Midbrain (tissue), 1 donor: Measurements from ENCODE around the gene GOLPH3.
"Not testable (repeated sequence)": the region's sequence is repeated elsewhere in the genome, so short reads cannot be mapped to it uniquely, and the experiment has no call there.

Experiments
- DNase-seq: peaks from one replicate; lab custom pipeline; 2025; lab: John Stamatoyannopoulos, UW

Gene GOLPH3

GRCh38 chr5:32135086-32135485, 39.0 kb downstream of the GOLPH3 start:
- DNase-seq, result no peak

- DNase-seq, result no peak
These were observed 41.4 kb downstream of the GOLPH3 start for GRCh38 chr5:32132757-32133156.

- no peak for DNase-seq
These were observed 42.5 kb downstream of the GOLPH3 start for GRCh38 chr5:32131604-32132003.

- DNase-seq, result no peak
These were observed 43.3 kb downstream of the GOLPH3 start for GRCh38 chr5:32130865-32131264.

GRCh38 chr5:32129074-32129598, 45.0 kb downstream of the GOLPH3 start:
- DNase-seq, result no peak

GRCh38 chr5:32127711-32128110, 46.4 kb downstream of the GOLPH3 start:
- no peak for DNase-seq

- no peak for DNase-seq
These were observed 47.4 kb downstream of the GOLPH3 start for GRCh38 chr5:32126691-32127090.

- DNase-seq, result no peak
These were observed 50.0 kb downstream of the GOLPH3 start for GRCh38 chr5:32123889-32124676.

- DNase-seq, result peak; percentile 4
These were observed 50.9 kb downstream of the GOLPH3 start for GRCh38 chr5:32123058-32123805.

- DNase-seq, result not testable (repeated sequence)
These were observed 55.2 kb downstream of the GOLPH3 start for GRCh38 chr5:32118922-32119321.

- no peak for DNase-seq
These were observed 57.4 kb downstream of the GOLPH3 start for GRCh38 chr5:32116574-32117313.

- DNase-seq, result no peak
These were observed 58.1 kb downstream of the GOLPH3 start for GRCh38 chr5:32115985-32116384.

GRCh38 chr5:32110111-32110696, 63.9 kb downstream of the GOLPH3 start:
- DNase-seq, result peak; percentile 17

- DNase-seq, result no peak
These were observed 64.9 kb downstream of the GOLPH3 start for GRCh38 chr5:32109236-32109635.

GRCh38 chr5:32108167-32108566, 66.0 kb downstream of the GOLPH3 start:
- DNase-seq, result no peak

- DNase-seq, result no peak
These were observed 66.8 kb downstream of the GOLPH3 start for GRCh38 chr5:32107291-32107690.

- no peak for DNase-seq
These were observed 70.6 kb downstream of the GOLPH3 start for GRCh38 chr5:32103521-32103920.

GRCh38 chr5:32102254-32102986, 71.7 kb downstream of the GOLPH3 start:
- no peak for DNase-seq

- DNase-seq, result no peak
These were observed 73.3 kb downstream of the GOLPH3 start for GRCh38 chr5:32100691-32101302.

GRCh38 chr5:32100230-32100629, 73.9 kb downstream of the GOLPH3 start:
- DNase-seq, result peak; percentile 39
